ENCODE results near the gene BMP5. TPM values are rescaled to one million over a fixed set of nuclear protein-coding genes. Genes with fewer than 3 reads are reported as not detected.

BMP5 gene
- total RNA-seq, 2 experiments from 2014 or later = not detected

DNA sequence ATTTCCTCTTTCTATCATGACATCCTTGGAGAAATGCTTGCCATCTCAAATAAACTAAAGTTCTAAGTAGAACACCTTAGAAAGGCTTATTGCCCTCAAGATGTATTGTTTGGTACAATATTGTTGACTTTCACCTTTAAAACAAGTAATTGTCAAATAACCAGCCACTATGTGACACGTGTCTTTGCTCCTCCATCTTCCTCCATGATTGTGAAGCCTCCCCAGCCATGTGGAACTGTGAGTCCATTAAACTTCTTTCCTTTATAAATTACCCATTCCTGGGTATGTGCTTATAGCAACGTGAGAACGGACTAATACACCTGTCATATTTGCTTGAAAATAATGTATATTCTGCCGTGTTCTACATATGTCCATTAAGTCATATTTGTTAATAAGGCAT, 126.5 kb downstream of the BMP5 start:
- ChIA-PET POLR2A (no interaction called here), CTCF (interaction anchor here (0.5 kb wide), 1 partner anchor 1151 kb away, joined by 3 read pairs; no protein-coding TSS in a partner anchor)
- intact Hi-C loops (cut with DNase I, micrococcal nuclease) = no loop called here
- no peaks in the 10 kb centered on the region for H3K4me1 Mint-ChIP-seq
- H3K27ac Mint-ChIP-seq = no peak overlapping the region
- H3K4me3 Mint-ChIP-seq = no peak overlapping the region
- peaks cover 15% of the 10 kb centered on the region for H3K9me3 Mint-ChIP-seq (ENCODE audit: low read depth)
- DNase-seq (no peak), ATAC-seq (no peak)
- H3K36me3 Mint-ChIP-seq (ENCODE audit: low read depth) = no peaks in the 10 kb centered on the region
- H3K27me3 Mint-ChIP-seq = no peaks in the 10 kb centered on the region

GRCh38 chr6:55746473-55746872, 128.9 kb downstream of the BMP5 start:
- peaks cover 20% of the 10 kb centered on the region for H3K9me3 Mint-ChIP-seq (ENCODE audit: low read depth)
- H3K36me3 Mint-ChIP-seq (ENCODE audit: low read depth) = no peaks in the 10 kb centered on the region
- ChIA-PET CTCF (no interaction called here), POLR2A (interaction anchor here (0.6 kb wide), 1 partner anchor 741 kb away, joined by 4 read pairs; no protein-coding TSS in a partner anchor)
- no peaks in the 10 kb centered on the region for H3K27me3 Mint-ChIP-seq
- no peak overlapping the region for H3K27ac Mint-ChIP-seq
- ATAC-seq (no peak), DNase-seq (no peak)
- intact Hi-C loops (cut with DNase I, micrococcal nuclease) = no loop called here
- no peaks in the 10 kb centered on the region for H3K4me1 Mint-ChIP-seq
- no peak overlapping the region for H3K4me3 Mint-ChIP-seq

GRCh38 chr6:55734256-55734655, 141.1 kb downstream of the BMP5 start:
- H3K36me3 Mint-ChIP-seq (ENCODE audit: low read depth) = no peaks in the 10 kb centered on the region
- peaks cover 6% of the 10 kb centered on the region for H3K9me3 Mint-ChIP-seq (ENCODE audit: low read depth)
- no peak overlapping the region for H3K27ac Mint-ChIP-seq
- no peak overlapping the region for H3K4me3 Mint-ChIP-seq
- no peaks in the 10 kb centered on the region for H3K4me1 Mint-ChIP-seq
- ATAC-seq = no peak
- intact Hi-C loops (cut with DNase I, micrococcal nuclease) = no loop called here
- DNase-seq = no peak
- ChIA-PET CTCF (no interaction called here), POLR2A (no interaction called here)
- H3K27me3 Mint-ChIP-seq = no peaks in the 10 kb centered on the region

DNA sequence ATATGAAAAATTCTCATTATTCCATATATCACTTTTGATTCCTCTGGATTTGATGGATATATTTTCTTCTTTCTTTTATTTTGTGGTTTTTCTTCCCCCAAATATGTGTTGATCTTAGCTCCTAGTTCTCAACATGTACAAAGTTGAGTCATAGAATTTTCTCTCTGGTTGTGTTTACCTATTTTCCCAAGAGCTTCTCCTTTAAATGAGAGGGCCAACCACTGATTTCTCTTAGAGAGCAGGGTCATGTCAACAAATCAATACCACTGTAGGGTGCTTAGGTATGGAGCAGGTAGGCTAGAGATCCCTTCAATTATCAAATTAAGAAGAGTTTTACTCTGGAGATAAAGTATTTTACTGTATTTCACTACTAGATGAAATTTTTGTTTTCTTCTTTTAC, 145.7 kb downstream of the BMP5 start:
- Mint-ChIP-seq H3K4me3 (no peak overlapping the region), H3K36me3 (ENCODE audit: low read depth) (no peaks in the 10 kb centered on the region), H3K9me3 (ENCODE audit: low read depth) (peaks cover 8% of the 10 kb centered on the region), H3K27ac (no peak overlapping the region), H3K27me3 (no peaks in the 10 kb centered on the region), H3K4me1 (no peaks in the 10 kb centered on the region)
- CTCF ChIA-PET = interaction anchor here (0.7 kb wide), 1 partner anchor 26 kb away, joined by 3 read pairs; no protein-coding TSS in a partner anchor
- POLR2A ChIA-PET = no interaction called here
- no peak for ATAC-seq
- intact Hi-C loops (cut with DNase I, micrococcal nuclease) = no loop called here
- no peak for DNase-seq

- no peaks in the 10 kb centered on the region for H3K27me3 Mint-ChIP-seq
- H3K36me3 Mint-ChIP-seq (ENCODE audit: low read depth) = no peaks in the 10 kb centered on the region
- DNase-seq (no peak), ATAC-seq (no peak)
- no peak overlapping the region for H3K4me3 Mint-ChIP-seq
- ChIA-PET POLR2A (no interaction called here), CTCF (no interaction called here)
- no peak overlapping the region for H3K27ac Mint-ChIP-seq
- H3K9me3 Mint-ChIP-seq (ENCODE audit: low read depth) = peaks cover 8% of the 10 kb centered on the region
- H3K4me1 Mint-ChIP-seq = no peaks in the 10 kb centered on the region
- intact Hi-C loops (cut with DNase I, micrococcal nuclease) = no loop called here
Measured at GRCh38 chr6:55726144-55726543, 149.2 kb downstream of the BMP5 start.

DNA sequence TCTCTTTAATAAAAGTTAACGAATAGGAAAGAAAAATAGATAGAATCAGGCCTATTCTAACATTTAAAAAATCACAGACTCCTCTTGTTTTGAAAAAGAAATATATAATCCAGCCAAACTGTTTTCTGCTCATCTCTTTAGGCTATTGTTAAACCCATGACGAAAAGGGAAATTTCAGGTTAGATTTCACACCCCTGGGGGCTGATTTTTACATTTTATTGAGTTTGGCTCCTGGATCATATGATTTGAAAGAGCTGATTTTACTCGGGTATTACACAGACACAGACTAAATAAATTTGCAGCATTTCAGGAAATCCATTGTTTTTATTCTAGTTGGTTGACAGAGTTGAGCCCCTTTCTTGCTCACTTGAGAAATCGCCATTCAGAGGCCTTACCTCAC, 160.6 kb downstream of the BMP5 start:
- H3K4me3 Mint-ChIP-seq = no peak overlapping the region
- CTCF ChIA-PET = no interaction called here
- intact Hi-C loops (cut with DNase I, micrococcal nuclease) = no loop called here
- no peaks in the 10 kb centered on the region for H3K36me3 Mint-ChIP-seq (ENCODE audit: low read depth)
- POLR2A ChIA-PET = no interaction called here
- H3K4me1 Mint-ChIP-seq = no peaks in the 10 kb centered on the region
- H3K27ac Mint-ChIP-seq = no peak overlapping the region
- ATAC-seq (no peak), DNase-seq (no peak)
- peaks cover under 1% of the 10 kb centered on the region for H3K9me3 Mint-ChIP-seq (ENCODE audit: low read depth)
- no peaks in the 10 kb centered on the region for H3K27me3 Mint-ChIP-seq

- ChIA-PET POLR2A (no interaction called here), CTCF (no interaction called here)
- no peak for DNase-seq
- intact Hi-C loops (cut with DNase I, micrococcal nuclease) = no loop called here
- Mint-ChIP-seq H3K27me3 (no peaks in the 10 kb centered on the region), H3K9me3 (ENCODE audit: low read depth) (peaks cover 5% of the 10 kb centered on the region), H3K4me1 (no peaks in the 10 kb centered on the region), H3K27ac (no peak overlapping the region), H3K36me3 (ENCODE audit: low read depth) (no peaks in the 10 kb centered on the region), H3K4me3 (no peak overlapping the region)
- ATAC-seq = no peak
Measured at GRCh38 chr6:55713436-55713835, 162.0 kb downstream of the BMP5 start.

GRCh38 chr6:55708711-55709110, 166.7 kb downstream of the BMP5 start:
- POLR2A ChIA-PET = no interaction called here
- Mint-ChIP-seq H3K9me3 (ENCODE audit: low read depth) (peaks cover 9% of the 10 kb centered on the region), H3K27me3 (no peaks in the 10 kb centered on the region), H3K4me3 (no peak overlapping the region), H3K4me1 (no peaks in the 10 kb centered on the region), H3K27ac (no peak overlapping the region), H3K36me3 (ENCODE audit: low read depth) (no peaks in the 10 kb centered on the region)
- intact Hi-C loops (cut with DNase I, micrococcal nuclease) = no loop called here
- ATAC-seq (no peak), DNase-seq (no peak)
- CTCF ChIA-PET = no interaction called here

DNA sequence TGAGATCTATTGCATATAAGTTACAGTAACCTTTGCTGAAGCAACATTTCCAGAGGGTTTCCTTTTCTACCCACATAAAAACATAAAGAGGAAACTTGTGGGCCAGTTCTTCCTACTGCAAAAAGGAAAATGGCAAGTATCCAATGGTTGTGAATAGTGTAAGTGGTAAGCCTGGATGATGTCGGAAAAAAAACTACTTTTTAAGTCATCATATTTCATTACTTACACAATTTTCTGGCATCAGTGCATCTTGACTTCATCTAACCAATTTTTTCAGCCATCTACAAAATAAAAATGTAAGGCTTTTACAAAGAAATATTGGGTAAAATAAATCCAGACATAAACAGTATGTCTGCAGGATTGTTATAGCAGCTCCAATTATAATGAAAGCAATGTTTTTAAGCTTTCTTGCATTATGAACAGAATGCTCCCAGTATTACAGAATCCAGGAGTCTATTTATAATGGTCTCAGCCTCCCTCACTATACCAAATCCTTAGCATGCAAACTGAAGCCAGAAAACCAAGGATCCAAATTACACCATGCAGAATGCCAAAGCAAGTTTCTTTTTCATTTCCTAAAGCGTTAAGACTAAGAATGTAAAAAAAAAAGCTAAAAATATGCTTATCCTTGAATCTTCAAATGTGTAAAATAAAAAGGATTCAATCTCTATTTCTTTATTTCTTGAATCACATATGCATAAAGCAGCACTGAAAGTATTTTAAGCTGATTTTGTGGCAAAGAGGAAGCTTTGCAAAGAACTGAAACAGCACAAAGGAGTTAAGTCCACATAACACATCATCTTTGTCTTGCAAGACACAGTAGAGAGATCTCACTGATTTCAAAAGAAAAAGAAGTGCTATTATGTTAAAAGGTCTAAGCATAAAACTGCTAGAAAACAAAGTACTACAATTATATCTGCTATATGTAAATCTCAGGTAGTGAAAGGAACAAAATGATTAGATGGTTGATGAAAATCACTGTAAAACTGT, 169.6 kb downstream of the BMP5 start:
- Mint-ChIP-seq H3K27me3 (no peaks in the 10 kb centered on the region), H3K4me3 (no peak overlapping the region), H3K36me3 (ENCODE audit: low read depth) (no peaks in the 10 kb centered on the region), H3K4me1 (no peaks in the 10 kb centered on the region), H3K9me3 (ENCODE audit: low read depth) (peaks cover 13% of the 10 kb centered on the region), H3K27ac (no peak overlapping the region)
- DNase-seq (no peak), ATAC-seq (no peak)
- ChIA-PET CTCF (no interaction called here), POLR2A (no interaction called here)
- intact Hi-C loops (cut with DNase I, micrococcal nuclease) = no loop called here

- intact Hi-C loops (cut with DNase I, micrococcal nuclease) = no loop called here
- no peak for DNase-seq
- POLR2A ChIA-PET = no interaction called here
Measured at GRCh38 chr6:55704421-55704820, 171.0 kb downstream of the BMP5 start.

More at GRCh38 chr6:55704421-55704820, 171.0 kb downstream of the BMP5 start:
- no peak for ATAC-seq
- Mint-ChIP-seq H3K36me3 (ENCODE audit: low read depth) (no peaks in the 10 kb centered on the region), H3K27ac (no peak overlapping the region), H3K4me3 (no peak overlapping the region), H3K9me3 (ENCODE audit: low read depth) (peaks cover 12% of the 10 kb centered on the region), H3K4me1 (no peaks in the 10 kb centered on the region), H3K27me3 (no peaks in the 10 kb centered on the region)
- CTCF ChIA-PET = interaction anchor here (0.6 to 0.7 kb wide), 2 partner anchors 24 to 25 kb away, joined by 3 to 4 read pairs; no protein-coding TSS in a partner anchor
